Stomach smooth muscle (tissue), 2 donors: ENCODE results near the gene SLC5A5.

Experiments used
- H3K27ac ChIP-seq: one replicate; pipeline ENCODE4 v1.7.0; 2013; ENCODE audit warnings: mild to moderate bottlenecking, low read length, inconsistent platforms
- H3K27me3 ChIP-seq, 2 donors: one replicate each; pipeline ENCODE4 v1.7.0; 2013; ENCODE audit warnings: low read length in 2 of 2; ENCODE audit not compliant: insufficient read depth in 2 of 2, control insufficient read depth in 1 of 2
- H3K36me3 ChIP-seq, 2 donors: one replicate each; pipeline ENCODE4 v1.7.0; 2013; ENCODE audit warnings: low read length in 2 of 2; ENCODE audit not compliant: control insufficient read depth in 2 of 2, insufficient read depth in 2 of 2
- H3K4me1 ChIP-seq: one replicate; pipeline ENCODE4 v1.7.0; 2013; ENCODE audit warnings: low read length; ENCODE audit not compliant: control insufficient read depth, insufficient read depth
- H3K4me3 ChIP-seq, 2 donors: one replicate each; pipeline ENCODE4 v1.7.0; 2013; ENCODE audit warnings: low read length in 2 of 2
- H3K9ac ChIP-seq, 2 donors: one replicate each; pipeline ENCODE4 v1.7.0; 2013; ENCODE audit warnings: low read length in 2 of 2, mild to moderate bottlenecking in 1 of 2
- H3K9me3 ChIP-seq, 2 donors: one replicate each; pipeline ENCODE4 v1.7.0; 2013; ENCODE audit warnings: low read length in 2 of 2; ENCODE audit not compliant: control insufficient read depth in 2 of 2
- donor health status: healthy.
- donor health status: Pancreatic carcinoma.

The SLC5A5 gene

GRCh38 chr19:17836530-17836929, 35.2 kb upstream of the SLC5A5 start:
- no peaks in the 10 kb centered on the region for H3K36me3 ChIP-seq
- no peak overlapping the region for H3K27ac ChIP-seq
- no peak overlapping the region for H3K9ac ChIP-seq
- H3K27me3 ChIP-seq: peaks cover 19 to 32% of the 10 kb centered on the region in 2 donors
- H3K4me3 ChIP-seq: no peak overlapping the region
- H3K4me1 ChIP-seq: peaks cover 7% of the 10 kb centered on the region
- H3K9me3 ChIP-seq: no peaks in the 10 kb centered on the region

GRCh38 chr19:17837972-17838371, 33.8 kb upstream of the SLC5A5 start:
- Histone ChIP-seq H3K4me1 (peaks cover 10% of the 10 kb centered on the region), H3K27ac (no peak overlapping the region), H3K9ac (no peak overlapping the region), H3K4me3 (no peak overlapping the region), H3K27me3 (peaks cover 23% of the 10 kb centered on the region in 2 donors), H3K36me3 (no peaks in the 10 kb centered on the region), H3K9me3 (no peaks in the 10 kb centered on the region)

- H3K9me3 ChIP-seq: no peaks in the 10 kb centered on the region
- no peak overlapping the region for H3K4me3 ChIP-seq
- no peak overlapping the region for H3K27ac ChIP-seq
- no peaks in the 10 kb centered on the region for H3K36me3 ChIP-seq
- peaks cover 27 to 34% of the 10 kb centered on the region in 2 donors for H3K27me3 ChIP-seq
- H3K4me1 ChIP-seq: peaks cover 10% of the 10 kb centered on the region
- H3K9ac ChIP-seq: no peak overlapping the region
Measured at GRCh38 chr19:17840019-17840418, 31.7 kb upstream of the SLC5A5 start.

- Histone ChIP-seq H3K4me3 (peak overlapping the region; percentile 40 to 43), H3K9me3 (no peaks in the 10 kb centered on the region), H3K9ac (no peak overlapping the region), H3K27me3 (peaks cover 24 to 31% of the 10 kb centered on the region in 2 donors), H3K27ac (no peak overlapping the region), H3K36me3 (no peaks in the 10 kb centered on the region), H3K4me1 (peaks cover 10% of the 10 kb centered on the region)
Measured at GRCh38 chr19:17841371-17841809, 30.4 kb upstream of the SLC5A5 start.

GRCh38 chr19:17841810-17842662, 29.7 kb upstream of the SLC5A5 start:
- H3K4me1 ChIP-seq: peaks cover 10% of the 10 kb centered on the region
- no peaks in the 10 kb centered on the region for H3K9me3 ChIP-seq
- peak overlapping the region; percentile 43 to 52 for H3K4me3 ChIP-seq
- no peak overlapping the region for H3K9ac ChIP-seq
- no peaks in the 10 kb centered on the region for H3K36me3 ChIP-seq
- H3K27me3 ChIP-seq: peaks cover 23 to 31% of the 10 kb centered on the region in 2 donors
- H3K27ac ChIP-seq: no peak overlapping the region

GRCh38 chr19:17842663-17843291, 29.0 kb upstream of the SLC5A5 start:
- Histone ChIP-seq H3K4me3 (peak overlapping the region in 1 of 2 donors; percentile 52), H3K27ac (no peak overlapping the region), H3K4me1 (peaks cover 10% of the 10 kb centered on the region)

GRCh38 chr19:17843292-17843827, 28.4 kb upstream of the SLC5A5 start:
- Histone ChIP-seq H3K9me3 (no peaks in the 10 kb centered on the region), H3K36me3 (no peaks in the 10 kb centered on the region), H3K27ac (no peak overlapping the region), H3K9ac (no peak overlapping the region), H3K4me1 (peaks cover 10% of the 10 kb centered on the region), H3K4me3 (no peak overlapping the region), H3K27me3 (peaks cover 22 to 31% of the 10 kb centered on the region in 2 donors)

More at GRCh38 chr19:17842663-17843291, 29.0 kb upstream of the SLC5A5 start:
- Histone ChIP-seq H3K27me3 (peaks cover 22 to 31% of the 10 kb centered on the region in 2 donors), H3K9ac (peak overlapping the region in 1 of 2 donors; percentile 22), H3K9me3 (no peaks in the 10 kb centered on the region), H3K36me3 (no peaks in the 10 kb centered on the region)

- Histone ChIP-seq H3K27ac (no peak overlapping the region), H3K9ac (no peak overlapping the region), H3K9me3 (no peaks in the 10 kb centered on the region), H3K4me1 (peaks cover 10% of the 10 kb centered on the region), H3K36me3 (no peaks in the 10 kb centered on the region), H3K4me3 (no peak overlapping the region), H3K27me3 (peaks cover 22 to 31% of the 10 kb centered on the region in 2 donors)
Measured at GRCh38 chr19:17843908-17844490, 27.7 kb upstream of the SLC5A5 start.

GRCh38 chr19:17846146-17846545, 25.6 kb upstream of the SLC5A5 start:
- H3K9me3 ChIP-seq: no peaks in the 10 kb centered on the region
- H3K4me3 ChIP-seq: no peak overlapping the region
- no peak overlapping the region for H3K9ac ChIP-seq
- no peaks in the 10 kb centered on the region for H3K36me3 ChIP-seq
- peaks cover 9% of the 10 kb centered on the region for H3K4me1 ChIP-seq
- H3K27me3 ChIP-seq: peaks cover 17 to 28% of the 10 kb centered on the region in 2 donors
- H3K27ac ChIP-seq: no peak overlapping the region

- Histone ChIP-seq H3K27me3 (peaks cover 10 to 13% of the 10 kb centered on the region in 2 donors), H3K27ac (peak within 1 kb of the TSS; percentile 31), H3K9me3 (no peaks in the 10 kb centered on the region), H3K36me3 (no peaks in the 10 kb centered on the region), H3K4me3 (peak within 1 kb of the TSS in 1 of 2 donors; percentile 35), H3K4me1 (no peaks in the 10 kb centered on the region), H3K9ac (peak within 1 kb of the TSS in 1 of 2 donors; percentile 51)
Measured at GRCh38 chr19:17847538-17848366, 24.0 kb upstream of the SLC5A5 start, which contains the start of gene JAK3. Gene JAK3 (minus strand): TSS chr19:17847982. CDS start chr19:17844417, 3,565 bp downstream.
